HUDEP-2 (cell line): Measurements from ENCODE around the gene ICAM4.

Source experiments
- DNase-seq, 76 experiments: peaks; one replicate each; lab custom pipeline; 2025; ENCODE audit not compliant: unreplicated experiment in 76 of 76; lab: John Stamatoyannopoulos, UW

Gene ICAM4

GRCh38 chr19:10289836-10290356 is 3.1 kb downstream of the ICAM4 start, which contains the start of gene ICAM5:
Gene ICAM5, plus strand, starts transcription at chr19:10289952. Its CDS starts 92 bp downstream, at chr19:10290044.
- DNase-seq: peak in 74 of 76 experiments; percentile 59 to 99 (median 93)

- peak in 28 of 76 experiments; percentile 36 to 95 (median 58) for DNase-seq
These were observed 3.7 kb downstream of the ICAM4 start for GRCh38 chr19:10290357-10290875.

GRCh38 chr19:10290876-10291553 is 4.3 kb downstream of the ICAM4 start:
- peak in 72 of 76 experiments; percentile 34 to 94 (median 80) for DNase-seq

GRCh38 chr19:10291554-10292205 is 4.9 kb downstream of the ICAM4 start:
- peak in 16 of 76 experiments; percentile 8 to 95 (median 56) for DNase-seq

- peak in 75 of 76 experiments; percentile 39 to 99 (median 87) for DNase-seq
These were observed 5.5 kb downstream of the ICAM4 start for GRCh38 chr19:10292206-10292788.

GRCh38 chr19:10292789-10293636 is 6.3 kb downstream of the ICAM4 start:
- peak in 9 of 76 experiments; percentile 12 to 27 (median 23) for DNase-seq

- no peak for DNase-seq
These were observed 7.0 kb downstream of the ICAM4 start for GRCh38 chr19:10293637-10294367.

GRCh38 chr19:10294368-10294697 is 7.6 kb downstream of the ICAM4 start:
- DNase-seq: no peak

- DNase-seq: peak in 31 of 76 experiments; percentile 11 to 74 (median 46)
These were observed 8.6 kb downstream of the ICAM4 start for GRCh38 chr19:10295305-10295846.

- DNase-seq: peak in 41 of 76 experiments; percentile 13 to 67 (median 47)
These were observed 9.3 kb downstream of the ICAM4 start for GRCh38 chr19:10295847-10296591.

GRCh38 chr19:10299545-10300458 is 13.0 kb downstream of the ICAM4 start:
- DNase-seq: peak in 74 of 76 experiments; percentile 60 to 96 (median 87)

GRCh38 chr19:10305139-10305806 is 18.5 kb downstream of the ICAM4 start:
- no peak for DNase-seq

GRCh38 chr19:10306327-10306726 is 19.6 kb downstream of the ICAM4 start:
- no peak for DNase-seq

- DNase-seq: no peak
These were observed 22.7 kb downstream of the ICAM4 start, which contains the start of gene ZGLP1 for GRCh38 chr19:10309423-10309822. Gene ZGLP1, minus strand, starts transcription at chr19:10309815.

GRCh38 chr19:10315335-10316214 is 28.8 kb downstream of the ICAM4 start, which contains the start of gene FDX2:
Gene FDX2, minus strand, starts transcription at chr19:10316015. Its CDS starts 19 bp downstream, at chr19:10315996.
- DNase-seq: peak in 75 of 76 experiments; percentile 21 to 93 (median 84)
